Panc1 (cell line): ENCODE measurements around the gene NR1I2. TPM values are rescaled to one million over a fixed set of nuclear protein-coding genes. Genes with fewer than 3 reads are reported as not detected.

Experiments
- ATAC-seq: fragments of 200-7000 bp; cut with Tn5 transposase; 2 replicates; pipeline ENCODE4 v1.9.1; 2020; ENCODE audit warnings: mild to moderate bottlenecking, moderate library complexity
- BruUV-seq: library from RNA; stranded (reverse); fragments of 400-500 nt; replicated peaks from 2 replicates; lab custom pipeline; 2021; lab: Mats Ljungman, UMichigan
- CTCF ChIA-PET: fragments of 300-600 bp; sonication (Branson Sonifier 250); formaldehyde crosslinking; loops from one replicate; lab custom pipeline; 2022; ENCODE audit warnings: antibody characterized with exemption; lab: Charles Lee
- POLR2A ChIA-PET: fragments of 300-600 bp; sonication (Branson Sonifier 250); formaldehyde crosslinking; loops from one replicate; lab custom pipeline; 2022; ENCODE audit warnings: antibody characterized with exemption; lab: Charles Lee
- DNase-seq: peaks from one replicate; pipeline ENCODE4 v3.0.0-alpha.2; 2010; ENCODE audit warnings: low read depth, low spot score
- H3K27ac ChIP-seq: 2 replicates; pipeline ENCODE4 v1.5.1; 2011; ENCODE audit warnings: mild to moderate bottlenecking, low read length, inconsistent platforms
- H3K27me3 ChIP-seq: fragments of 200-500 bp; sonication (Bioruptor generic); 2 replicates; pipeline ENCODE4 v1.6.0; 2014; ENCODE audit warnings: low read length, inconsistent platforms; ENCODE audit not compliant: control insufficient read depth, insufficient read depth
- H3K36me3 ChIP-seq: fragments of 200-500 bp; sonication (Bioruptor generic); 2 replicates; pipeline ENCODE4 v1.5.1; 2014; ENCODE audit warnings: inconsistent platforms, mild to moderate bottlenecking, low read length, moderate library complexity; ENCODE audit not compliant: control insufficient read depth, insufficient read depth
- H3K4me1 ChIP-seq: 2 replicates; pipeline ENCODE4 v1.5.1; 2011; ENCODE audit warnings: inconsistent platforms, mild to moderate bottlenecking, low read length, moderate library complexity; ENCODE audit not compliant: control insufficient read depth, insufficient read depth
- H3K4me3 ChIP-seq, 2 experiments: 2 replicates each; pipeline ENCODE4 v1.5.1; 2011 to 2012; ENCODE audit warnings: low read depth in 2 of 2, low read length in 2 of 2, mild to moderate bottlenecking in 2 of 2, inconsistent platforms in 1 of 2, moderate library complexity in 1 of 2
- H3K9me3 ChIP-seq: fragments of 200-500 bp; sonication (Bioruptor generic); 2 replicates; pipeline ENCODE4 v1.5.1; 2014; ENCODE audit warnings: low read depth, mild to moderate bottlenecking, inconsistent platforms, low read length, moderate library complexity; ENCODE audit not compliant: control insufficient read depth, insufficient read depth
- POLR2AphosphoS5 ChIP-seq: IDR thresholded peaks from 2 replicates; pipeline ENCODE4 v1.6.1; 2012; ENCODE audit warnings: mild to moderate bottlenecking, low read depth, low read length, moderate library complexity
- SIN3A ChIP-seq: IDR thresholded peaks from 2 replicates; pipeline ENCODE4 v1.6.1; 2012; ENCODE audit warnings: low read depth, mild to moderate bottlenecking, low read length, moderate library complexity, borderline replicate concordance; ENCODE audit not compliant: insufficient read depth
- TCF7L2 ChIP-seq: IDR thresholded peaks from 2 replicates; pipeline ENCODE4 v1.6.1; 2011; ENCODE audit warnings: mild to moderate bottlenecking, low read depth, low read length, inconsistent platforms
- in situ Hi-C: cut with HindIII; loops from 2 replicates; pipeline ENCODE4 v1.10.0; 2016; ENCODE audit warnings: low sequenced_read_pairs, low pct_unique_long_range_greater_than_20kb
- intact Hi-C: fragments of 100-400 bp; cut with micrococcal nuclease; formaldehyde crosslinking; loops from one replicate; pipeline ENCODE4 v1.10.0; 2022; ENCODE audit not compliant: unreplicated experiment
- total RNA-seq: library from RNA; stranded (reverse); gene quantifications from one replicate; pipeline ENCODE4 v1.2.1, GENCODE V29; 2021; ENCODE audit not compliant: unreplicated experiment
- TF ChIP-seq, protein P1 (sequence below): fragments of 450-650 bp; IDR thresholded peaks from 2 replicates; pipeline ENCODE4 v1.5.1; 2017; ENCODE audit warnings: mild to moderate bottlenecking
- TF ChIP-seq, protein P2 (sequence below), 2 experiments: IDR thresholded peaks; 2 replicates each; pipeline ENCODE4 v1.6.1; 2011 to 2012; ENCODE audit warnings: low read depth in 2 of 2, control low read depth in 1 of 2, low read length in 1 of 2, mild to moderate bottlenecking in 1 of 2, moderate library complexity in 1 of 2; ENCODE audit not compliant: insufficient read depth in 1 of 2

Gene NR1I2
- total RNA-seq, 1 experiment from 2014 or later, result not detected

DNA sequence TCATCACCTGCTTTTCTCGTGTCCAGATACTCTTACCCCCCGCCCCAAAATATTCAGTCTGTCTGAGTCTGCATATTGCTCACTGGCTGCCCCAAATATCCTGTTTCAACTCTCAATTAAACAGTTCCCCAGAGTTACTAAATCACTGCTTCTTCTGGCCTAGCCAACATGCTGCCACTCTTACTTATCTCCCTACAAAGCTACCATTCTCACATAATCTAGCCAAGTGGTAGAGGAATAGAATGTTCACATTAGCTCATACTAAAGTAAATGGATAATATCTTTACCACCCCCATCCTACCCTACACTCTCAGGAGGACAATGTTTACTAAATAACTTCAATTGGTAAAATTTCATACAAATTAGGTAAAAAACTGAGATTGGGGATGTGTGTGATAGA, 77.8 kb downstream of the NR1I2 start:
- CTCF ChIA-PET, result no interaction called here
- no TSS peak for BruUV-seq
- H3K27ac ChIP-seq, result no peak overlapping the region
- intact Hi-C loops, result no loop called here
- no peak for TF ChIP-seq SIN3A
- TF ChIP-seq TCF7L2, result no peak
- TF ChIP-seq, protein P1, sequence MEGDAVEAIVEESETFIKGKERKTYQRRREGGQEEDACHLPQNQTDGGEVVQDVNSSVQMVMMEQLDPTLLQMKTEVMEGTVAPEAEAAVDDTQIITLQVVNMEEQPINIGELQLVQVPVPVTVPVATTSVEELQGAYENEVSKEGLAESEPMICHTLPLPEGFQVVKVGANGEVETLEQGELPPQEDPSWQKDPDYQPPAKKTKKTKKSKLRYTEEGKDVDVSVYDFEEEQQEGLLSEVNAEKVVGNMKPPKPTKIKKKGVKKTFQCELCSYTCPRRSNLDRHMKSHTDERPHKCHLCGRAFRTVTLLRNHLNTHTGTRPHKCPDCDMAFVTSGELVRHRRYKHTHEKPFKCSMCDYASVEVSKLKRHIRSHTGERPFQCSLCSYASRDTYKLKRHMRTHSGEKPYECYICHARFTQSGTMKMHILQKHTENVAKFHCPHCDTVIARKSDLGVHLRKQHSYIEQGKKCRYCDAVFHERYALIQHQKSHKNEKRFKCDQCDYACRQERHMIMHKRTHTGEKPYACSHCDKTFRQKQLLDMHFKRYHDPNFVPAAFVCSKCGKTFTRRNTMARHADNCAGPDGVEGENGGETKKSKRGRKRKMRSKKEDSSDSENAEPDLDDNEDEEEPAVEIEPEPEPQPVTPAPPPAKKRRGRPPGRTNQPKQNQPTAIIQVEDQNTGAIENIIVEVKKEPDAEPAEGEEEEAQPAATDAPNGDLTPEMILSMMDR, result no peak
- TF ChIP-seq, protein P2, sequence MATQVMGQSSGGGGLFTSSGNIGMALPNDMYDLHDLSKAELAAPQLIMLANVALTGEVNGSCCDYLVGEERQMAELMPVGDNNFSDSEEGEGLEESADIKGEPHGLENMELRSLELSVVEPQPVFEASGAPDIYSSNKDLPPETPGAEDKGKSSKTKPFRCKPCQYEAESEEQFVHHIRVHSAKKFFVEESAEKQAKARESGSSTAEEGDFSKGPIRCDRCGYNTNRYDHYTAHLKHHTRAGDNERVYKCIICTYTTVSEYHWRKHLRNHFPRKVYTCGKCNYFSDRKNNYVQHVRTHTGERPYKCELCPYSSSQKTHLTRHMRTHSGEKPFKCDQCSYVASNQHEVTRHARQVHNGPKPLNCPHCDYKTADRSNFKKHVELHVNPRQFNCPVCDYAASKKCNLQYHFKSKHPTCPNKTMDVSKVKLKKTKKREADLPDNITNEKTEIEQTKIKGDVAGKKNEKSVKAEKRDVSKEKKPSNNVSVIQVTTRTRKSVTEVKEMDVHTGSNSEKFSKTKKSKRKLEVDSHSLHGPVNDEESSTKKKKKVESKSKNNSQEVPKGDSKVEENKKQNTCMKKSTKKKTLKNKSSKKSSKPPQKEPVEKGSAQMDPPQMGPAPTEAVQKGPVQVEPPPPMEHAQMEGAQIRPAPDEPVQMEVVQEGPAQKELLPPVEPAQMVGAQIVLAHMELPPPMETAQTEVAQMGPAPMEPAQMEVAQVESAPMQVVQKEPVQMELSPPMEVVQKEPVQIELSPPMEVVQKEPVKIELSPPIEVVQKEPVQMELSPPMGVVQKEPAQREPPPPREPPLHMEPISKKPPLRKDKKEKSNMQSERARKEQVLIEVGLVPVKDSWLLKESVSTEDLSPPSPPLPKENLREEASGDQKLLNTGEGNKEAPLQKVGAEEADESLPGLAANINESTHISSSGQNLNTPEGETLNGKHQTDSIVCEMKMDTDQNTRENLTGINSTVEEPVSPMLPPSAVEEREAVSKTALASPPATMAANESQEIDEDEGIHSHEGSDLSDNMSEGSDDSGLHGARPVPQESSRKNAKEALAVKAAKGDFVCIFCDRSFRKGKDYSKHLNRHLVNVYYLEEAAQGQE (IDR thresholded peaks at IDR 0.05; ENCODE audit: insufficient read depth in 1 of 2, low read depth in 2 of 2, low read length in 1 of 2), result no peak
- no peak for TF ChIP-seq POLR2AphosphoS5
- peaks cover 7% of the 10 kb centered on the region for H3K36me3 ChIP-seq
- H3K4me1 ChIP-seq, result no peaks in the 10 kb centered on the region
- no peaks in the 10 kb centered on the region for H3K9me3 ChIP-seq
- H3K27me3 ChIP-seq, result no peaks in the 10 kb centered on the region
- H3K4me3 ChIP-seq, result no peak overlapping the region
- DNase-seq (no peak), ATAC-seq (no peak)
- POLR2A ChIA-PET, result no interaction called here
- in situ Hi-C loops, result no loop called here

DNA sequence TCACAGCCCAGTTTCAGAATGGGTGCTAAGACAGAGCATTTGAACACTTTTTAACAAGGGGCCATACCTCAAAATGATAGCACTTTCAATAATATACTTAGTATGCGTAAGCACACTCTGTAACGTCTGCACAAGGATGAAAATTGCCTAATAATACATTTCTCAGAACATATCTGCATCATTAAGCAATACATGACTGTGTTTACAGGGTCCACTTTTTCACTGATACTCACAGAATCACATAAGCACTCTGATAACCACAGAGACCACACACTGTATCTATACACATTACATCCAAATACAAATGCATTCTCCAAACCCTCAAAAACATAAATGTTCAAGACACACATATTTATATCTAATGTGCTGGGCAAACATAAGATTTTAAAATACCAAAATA, 79.8 kb downstream of the NR1I2 start:
- no peaks in the 10 kb centered on the region for H3K9me3 ChIP-seq
- in situ Hi-C loops, result no loop called here
- H3K4me1 ChIP-seq, result no peaks in the 10 kb centered on the region
- peaks cover 7% of the 10 kb centered on the region for H3K36me3 ChIP-seq
- H3K27ac ChIP-seq, result no peak overlapping the region
- H3K4me3 ChIP-seq, result no peak overlapping the region
- TF ChIP-seq POLR2AphosphoS5 (no peak), SIN3A (no peak), TCF7L2 (no peak)
- TF ChIP-seq, protein P1, result no peak
- TF ChIP-seq, protein P2 (IDR thresholded peaks at IDR 0.05; ENCODE audit: insufficient read depth in 1 of 2, low read depth in 2 of 2, low read length in 1 of 2), result no peak
- intact Hi-C loops, result no loop called here
- no peaks in the 10 kb centered on the region for H3K27me3 ChIP-seq
- ATAC-seq (no peak), DNase-seq (no peak)
- ChIA-PET CTCF (no interaction called here), POLR2A (no interaction called here)
- BruUV-seq, result no TSS peak
